HG02938 (cell line): Measurements from ENCODE around the gene UBE2M.

ENCODE experiments used
- ATAC-seq: cut with Tn5 transposase; IDR thresholded peaks from one replicate; pipeline ENCODE4 v1.9.1; 2021; ENCODE audit warnings: mild to moderate bottlenecking, moderate library complexity; ENCODE audit not compliant: unreplicated experiment

Gene UBE2M

GRCh38 chr19:58571575-58571947 lies 13.2 kb upstream of the UBE2M start:
- ATAC-seq: no peak

- no peak for ATAC-seq
These were observed 12.6 kb upstream of the UBE2M start for GRCh38 chr19:58570770-58571574.

GRCh38 chr19:58569943-58570670 lies 11.7 kb upstream of the UBE2M start:
- ATAC-seq: no peak

GRCh38 chr19:58569191-58569942 lies 11.0 kb upstream of the UBE2M start:
- ATAC-seq: no peak

GRCh38 chr19:58568453-58569130 lies 10.2 kb upstream of the UBE2M start:
- ATAC-seq: no peak

- ATAC-seq: no peak
These were observed 8.6 kb upstream of the UBE2M start for GRCh38 chr19:58566989-58567388.

GRCh38 chr19:58563823-58564222 lies 5.4 kb upstream of the UBE2M start:
- no peak for ATAC-seq

- ATAC-seq: no peak
These were observed 4.7 kb upstream of the UBE2M start for GRCh38 chr19:58563034-58563573.

GRCh38 chr19:58562122-58563033 lies 4.0 kb upstream of the UBE2M start:
- no peak for ATAC-seq

- no peak for ATAC-seq
These were observed 3.1 kb upstream of the UBE2M start for GRCh38 chr19:58561373-58562121.

GRCh38 chr19:58560921-58561320 lies 2.5 kb upstream of the UBE2M start:
- ATAC-seq: no peak

- ATAC-seq: no peak
These were observed 1.8 kb upstream of the UBE2M start for GRCh38 chr19:58560007-58560887.

GRCh38 chr19:58559275-58560006 lies 1.0 kb upstream of the UBE2M start:
- no peak for ATAC-seq

- peak; percentile 57 for ATAC-seq
These were observed 338 bp upstream of the UBE2M start for GRCh38 chr19:58558623-58559274.

GRCh38 chr19:58557221-58558065 lies 968 bp downstream of the UBE2M start:
- ATAC-seq: no peak

- no peak for ATAC-seq
These were observed 1.7 kb downstream of the UBE2M start for GRCh38 chr19:58556622-58557220.
